Measurements from ENCODE around the gene SEC22C. TPM values are rescaled to one million over a fixed set of nuclear protein-coding genes. Genes with fewer than 3 reads are reported as not detected.

Gene SEC22C
- total RNA-seq, 3 donors from 2014 or later, result 48.8 to 68.8 (median 61.9) TPM

DNA sequence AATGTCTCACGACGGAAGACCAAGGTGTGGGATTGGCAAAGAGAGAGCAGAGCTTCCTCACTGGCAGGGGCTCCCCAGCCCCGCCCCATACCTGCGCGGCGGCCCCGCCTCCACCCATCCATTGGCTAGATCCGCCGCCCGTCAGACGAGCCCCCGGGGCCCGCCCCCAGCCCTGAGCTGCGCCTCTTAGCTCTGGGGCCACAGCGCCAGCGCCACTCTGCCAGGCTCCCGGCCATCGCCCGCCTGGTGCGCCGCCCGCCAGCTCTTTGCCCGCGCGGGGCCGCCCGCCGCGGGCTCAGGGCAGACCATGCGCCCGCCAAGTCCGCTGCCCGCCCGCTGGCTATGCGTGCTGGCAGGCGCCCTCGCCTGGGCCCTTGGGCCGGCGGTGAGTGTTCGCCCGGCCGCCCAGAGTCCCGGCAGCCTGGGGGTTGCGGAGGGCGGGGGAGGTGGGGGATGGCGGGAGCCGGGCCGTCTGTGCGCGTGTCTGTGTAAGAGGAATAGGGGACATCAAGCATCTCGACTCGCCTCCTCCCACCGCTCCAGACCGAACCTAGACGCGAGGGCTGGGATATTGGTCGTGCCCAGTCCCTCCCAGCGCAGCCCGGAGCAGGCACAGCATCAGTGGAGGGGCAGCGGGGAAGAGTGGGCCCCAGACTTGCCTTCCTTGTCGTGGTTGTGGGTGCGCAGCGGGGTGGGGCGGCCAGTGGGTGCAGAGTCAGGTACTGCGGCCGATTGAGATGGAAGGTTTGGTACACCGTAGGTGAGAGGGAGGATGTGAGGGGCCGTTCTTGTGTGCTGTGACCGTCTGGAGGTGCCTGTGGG, 79.1 kb downstream of the SEC22C start, which contains the start of gene VIPR1:
Gene VIPR1, plus strand, starts transcription at position 215 of the 822 bp plus-strand sequence. Its CDS starts 93 bp downstream, at position 308.
- peaks cover 0 to 10% of the 10 kb centered on the region in 2 donors for H3K4me1 ChIP-seq
- peak; percentile 87 to 88 for DNase-seq (ENCODE audit: low spot score in 2 of 2)
- intact Hi-C loops (cut with DNase I; ENCODE audit: low total_unique reads), result no loop called here
- H3K4me3 ChIP-seq, result peak within 1 kb of the TSS; percentile 39 to 73 (median 66)
- H3K27me3 ChIP-seq, result no peaks in the 10 kb centered on the region
- no peaks in the 10 kb centered on the region for H3K36me3 ChIP-seq
- TF ChIP-seq, protein P1, sequence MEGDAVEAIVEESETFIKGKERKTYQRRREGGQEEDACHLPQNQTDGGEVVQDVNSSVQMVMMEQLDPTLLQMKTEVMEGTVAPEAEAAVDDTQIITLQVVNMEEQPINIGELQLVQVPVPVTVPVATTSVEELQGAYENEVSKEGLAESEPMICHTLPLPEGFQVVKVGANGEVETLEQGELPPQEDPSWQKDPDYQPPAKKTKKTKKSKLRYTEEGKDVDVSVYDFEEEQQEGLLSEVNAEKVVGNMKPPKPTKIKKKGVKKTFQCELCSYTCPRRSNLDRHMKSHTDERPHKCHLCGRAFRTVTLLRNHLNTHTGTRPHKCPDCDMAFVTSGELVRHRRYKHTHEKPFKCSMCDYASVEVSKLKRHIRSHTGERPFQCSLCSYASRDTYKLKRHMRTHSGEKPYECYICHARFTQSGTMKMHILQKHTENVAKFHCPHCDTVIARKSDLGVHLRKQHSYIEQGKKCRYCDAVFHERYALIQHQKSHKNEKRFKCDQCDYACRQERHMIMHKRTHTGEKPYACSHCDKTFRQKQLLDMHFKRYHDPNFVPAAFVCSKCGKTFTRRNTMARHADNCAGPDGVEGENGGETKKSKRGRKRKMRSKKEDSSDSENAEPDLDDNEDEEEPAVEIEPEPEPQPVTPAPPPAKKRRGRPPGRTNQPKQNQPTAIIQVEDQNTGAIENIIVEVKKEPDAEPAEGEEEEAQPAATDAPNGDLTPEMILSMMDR (IDR thresholded peaks at IDR 0.05), result no peak
- TF ChIP-seq POLR2AphosphoS5 (IDR thresholded peaks at IDR 0.05) (no peak), POLR2A (IDR thresholded peaks at IDR 0.05) (no peak)
- no peaks in the 10 kb centered on the region for H3K9me3 ChIP-seq
- peak within 1 kb of the TSS; percentile 79 to 85 for H3K27ac ChIP-seq

DNA sequence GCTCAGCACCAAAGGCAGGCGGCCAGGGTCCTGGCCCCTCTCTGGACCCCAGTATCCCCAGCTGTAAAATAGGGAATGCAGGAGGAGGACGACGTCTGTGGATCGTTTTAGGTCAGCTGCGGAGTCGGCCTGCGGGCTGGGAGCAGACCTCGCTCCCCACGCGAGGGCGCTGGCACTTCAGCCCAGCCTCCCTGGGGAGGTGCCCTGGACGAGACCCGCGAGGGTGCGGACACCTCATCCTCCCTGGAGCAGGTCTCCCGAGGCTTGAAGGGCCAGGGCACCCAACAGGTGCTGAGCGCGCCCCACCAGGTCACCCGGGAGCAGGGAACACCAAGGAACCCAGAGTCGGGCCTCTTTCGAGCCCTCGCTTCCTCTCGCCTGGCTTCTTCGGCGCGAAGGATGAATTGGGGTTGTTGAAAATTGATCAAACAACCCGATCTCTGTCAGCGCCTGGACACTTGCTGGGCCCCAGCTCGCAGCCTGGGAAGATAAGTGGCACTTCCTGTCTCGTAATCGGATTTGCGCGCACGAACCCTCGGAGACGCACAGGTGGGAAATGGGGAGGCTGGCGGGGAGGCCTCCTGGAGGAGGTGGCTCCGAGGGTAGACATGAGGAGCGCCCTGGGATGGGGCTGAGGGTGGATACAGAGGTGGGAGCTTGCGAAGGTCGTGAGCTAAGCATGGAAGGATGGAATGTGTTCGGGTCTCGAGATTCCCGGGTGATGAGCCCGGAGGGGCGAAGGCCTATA, 79.9 kb downstream of the SEC22C start:
- peak overlapping the region; percentile 79 to 85 for H3K27ac ChIP-seq
- TF ChIP-seq POLR2AphosphoS5 (IDR thresholded peaks at IDR 0.05) (peak in 1 of 3 donors; percentile 33), POLR2A (IDR thresholded peaks at IDR 0.05) (no peak)
- TF ChIP-seq, protein P1 (IDR thresholded peaks at IDR 0.05), result peak; percentile 37 to 74 (median 44)

DNA sequence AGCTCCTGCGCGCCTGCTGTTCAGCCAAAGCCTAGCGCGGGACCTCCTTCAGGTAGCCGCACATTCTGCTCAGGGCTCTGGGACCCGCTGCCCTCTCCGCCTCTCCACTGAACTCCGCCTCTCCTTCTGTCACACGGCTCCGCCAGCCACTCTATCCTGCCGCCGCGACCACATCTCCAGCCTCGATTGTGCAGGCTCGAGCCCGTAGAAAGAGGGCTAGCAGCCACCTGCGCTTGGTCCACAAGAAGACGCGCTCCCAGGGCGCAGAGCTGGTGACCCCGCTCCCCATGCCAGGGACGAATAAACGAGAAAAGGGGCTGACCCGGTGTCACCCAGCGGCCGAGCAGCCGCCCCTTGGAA, 80.5 kb downstream of the SEC22C start:
- DNase-seq (ENCODE audit: low spot score in 2 of 2), result peak in 1 of 2 donors; percentile 52
- TF ChIP-seq POLR2A (IDR thresholded peaks at IDR 0.05) (no peak), POLR2AphosphoS5 (IDR thresholded peaks at IDR 0.05) (no peak)
- TF ChIP-seq, protein P1 (IDR thresholded peaks at IDR 0.05), result no peak
- Histone ChIP-seq H3K4me1 (peaks cover 0 to 10% of the 10 kb centered on the region in 2 donors), H3K27me3 (no peaks in the 10 kb centered on the region), H3K4me3 (peak overlapping the region; percentile 39 to 73 (median 66)), H3K36me3 (no peaks in the 10 kb centered on the region), H3K27ac (peak overlapping the region; percentile 79 to 85), H3K9me3 (no peaks in the 10 kb centered on the region)
- intact Hi-C loops (cut with DNase I; ENCODE audit: low total_unique reads), result no loop called here

More for the DNA sequence above, 79.9 kb downstream of the SEC22C start:
- Histone ChIP-seq H3K4me3 (peak overlapping the region; percentile 39 to 73 (median 66)), H3K4me1 (peaks cover 0 to 10% of the 10 kb centered on the region in 2 donors), H3K9me3 (no peaks in the 10 kb centered on the region), H3K36me3 (no peaks in the 10 kb centered on the region), H3K27me3 (no peaks in the 10 kb centered on the region)
- peak; percentile 62 to 80 for DNase-seq (ENCODE audit: low spot score in 2 of 2)
- intact Hi-C loops (cut with DNase I; ENCODE audit: low total_unique reads), result no loop called here

DNA sequence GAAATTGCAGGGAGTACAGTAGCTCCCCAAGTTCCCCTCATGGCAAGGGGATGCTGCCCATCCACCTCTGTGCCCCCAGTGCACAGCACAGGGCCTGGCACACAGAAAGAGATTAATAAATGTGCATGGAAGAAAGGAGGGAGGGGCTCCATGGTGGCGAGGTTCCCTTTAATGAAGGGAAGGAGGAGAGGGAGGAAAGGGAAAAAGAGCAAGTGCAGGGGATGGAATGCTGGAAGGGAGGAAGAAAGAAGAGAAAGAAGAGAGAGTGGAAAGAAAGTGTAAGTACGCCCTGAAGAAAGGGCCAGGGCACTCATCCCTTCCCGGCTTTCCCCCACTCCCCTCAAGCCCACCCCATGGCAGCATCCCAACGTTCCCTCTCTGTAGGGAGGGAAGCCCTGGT, 80.9 kb downstream of the SEC22C start:
- no peaks in the 10 kb centered on the region for H3K9me3 ChIP-seq
- DNase-seq (ENCODE audit: low spot score in 2 of 2), result peak; percentile 2 to 24
- no peaks in the 10 kb centered on the region for H3K27me3 ChIP-seq
- peak overlapping the region in 1 of 3 donors; percentile 66 for H3K4me3 ChIP-seq
- H3K27ac ChIP-seq, result peak overlapping the region in 1 of 2 donors; percentile 85
- no peaks in the 10 kb centered on the region for H3K36me3 ChIP-seq
- intact Hi-C loops (cut with DNase I; ENCODE audit: low total_unique reads), result no loop called here
- peaks cover 0 to 10% of the 10 kb centered on the region in 2 donors for H3K4me1 ChIP-seq
- TF ChIP-seq POLR2AphosphoS5 (IDR thresholded peaks at IDR 0.05) (no peak), POLR2A (IDR thresholded peaks at IDR 0.05) (no peak)
- TF ChIP-seq, protein P1 (IDR thresholded peaks at IDR 0.05), result no peak

Measured in breast epithelium (tissue), 4 donors.